GM23338 (cell line): Measurements from ENCODE around the gene SLC9A1. TPM values are rescaled to one million over a fixed set of nuclear protein-coding genes. Genes with fewer than 3 reads are reported as not detected.

Experiments used
- ATAC-seq: fragments of 200-7000 bp; cut with Tn5 transposase; 3 replicates; pipeline ENCODE4 v1.9.1; 2020
- DNase-seq: peaks from one replicate; pipeline ENCODE4 v3.0.0-alpha.2; 2015; ENCODE audit warnings: low spot score
- H2AFZ ChIP-seq: fragments of 200-600 bp; sonication (generic); 2 replicates; pipeline ENCODE4 v1.8.0; 2016; ENCODE audit warnings: antibody characterized with exemption, mild to moderate bottlenecking, moderate library complexity
- H3F3A ChIP-seq: fragments of 200-600 bp; sonication (generic); replicated peaks from 2 replicates; pipeline ENCODE4 v1.8.0; 2017; ENCODE audit warnings: antibody characterized with exemption, mixed run types, low read depth
- H3K27ac ChIP-seq: fragments of 200-600 bp; sonication (generic); 2 replicates; pipeline ENCODE4 v1.6.1; 2016; ENCODE audit warnings: low read depth
- H3K27me3 ChIP-seq: fragments of 200-600 bp; sonication (generic); 2 replicates; pipeline ENCODE4 v1.8.0; 2016; ENCODE audit warnings: mild to moderate bottlenecking, mixed run types, moderate library complexity; ENCODE audit not compliant: insufficient read depth
- H3K36me3 ChIP-seq: fragments of 200-600 bp; sonication (generic); 2 replicates; pipeline ENCODE4 v1.8.0; 2016; ENCODE audit warnings: mild to moderate bottlenecking; ENCODE audit not compliant: insufficient read depth
- H3K4me1 ChIP-seq: fragments of 200-600 bp; sonication (generic); 2 replicates; pipeline ENCODE4 v1.8.0; 2016; ENCODE audit warnings: mild to moderate bottlenecking, moderate library complexity; ENCODE audit not compliant: insufficient read depth
- H3K4me2 ChIP-seq: fragments of 200-600 bp; sonication (generic); 2 replicates; pipeline ENCODE4 v1.7.1; 2017; ENCODE audit warnings: mixed run types
- H3K4me3 ChIP-seq: fragments of 200-600 bp; sonication (generic); 2 replicates; pipeline ENCODE4 v1.6.1; 2016; ENCODE audit warnings: mixed run types
- H3K79me2 ChIP-seq: fragments of 200-600 bp; sonication (generic); replicated peaks from 2 replicates; pipeline ENCODE4 v1.8.0; 2017; ENCODE audit warnings: mild to moderate bottlenecking; ENCODE audit not compliant: insufficient read depth
- H3K9me2 ChIP-seq: fragments of 200-600 bp; sonication (generic); 2 replicates; pipeline ENCODE4 v1.8.0; 2017; ENCODE audit not compliant: insufficient read depth
- H4K20me1 ChIP-seq: fragments of 200-600 bp; sonication (generic); replicated peaks from 2 replicates; pipeline ENCODE4 v1.8.0; 2017; ENCODE audit warnings: mild to moderate bottlenecking; ENCODE audit not compliant: insufficient read depth
- H3K27ac Mint-ChIP-seq: 2 replicates; pipeline ENCODE4 v1.8.0; 2020; ENCODE audit warnings: inconsistent platforms, mild to moderate bottlenecking, moderate library complexity, mixed read lengths
- H3K27me3 Mint-ChIP-seq: 3 replicates; pipeline ENCODE4 v1.8.0; 2022; ENCODE audit warnings: low read depth, mild to moderate bottlenecking, moderate library complexity, mixed read lengths, inconsistent platforms; ENCODE audit not compliant: insufficient read depth, poor library complexity
- H3K36me3 Mint-ChIP-seq: 3 replicates; pipeline ENCODE4 v1.8.0; 2021; ENCODE audit warnings: low read depth, mild to moderate bottlenecking, inconsistent platforms, moderate library complexity, mixed read lengths
- H3K4me1 Mint-ChIP-seq: 3 replicates; pipeline ENCODE4 v1.8.0; 2020; ENCODE audit warnings: mild to moderate bottlenecking, inconsistent platforms, mixed read lengths
- H3K4me3 Mint-ChIP-seq: 3 replicates; pipeline ENCODE4 v1.8.0; 2021; ENCODE audit warnings: moderate library complexity, mild to moderate bottlenecking, inconsistent platforms, mixed read lengths
- H3K9me3 Mint-ChIP-seq: 3 replicates; pipeline ENCODE4 v1.8.0; 2020; ENCODE audit warnings: moderate library complexity, mild to moderate bottlenecking, inconsistent platforms, mixed read lengths
- CREB1 ChIP-seq: fragments of 250-450 bp; sonication (Bioruptor Pico); IDR thresholded peaks from 2 replicates; pipeline ENCODE4 v1.5.0; 2020; ENCODE audit warnings: low read depth, mild to moderate bottlenecking, moderate library complexity
- CTCF ChIP-seq, 2 experiments: fragments of 200-600 bp in 1 of 2; sonication (generic) in 1 of 2; conservative IDR thresholded peaks; 2 replicates each; pipeline versions ENCODE4 v1.5.1 to v1.6.1; 2016 to 2017; ENCODE audit warnings: antibody characterized with exemption in 2 of 2, low read depth in 2 of 2, mild to moderate bottlenecking in 2 of 2, moderate library complexity in 1 of 2
- ETS1 ChIP-seq: IDR thresholded peaks from 2 replicates; pipeline ENCODE4 v1.6.1; 2016; ENCODE audit warnings: antibody characterized with exemption
- EZH2 ChIP-seq: fragments of 200-600 bp; sonication (generic); IDR thresholded peaks from one replicate; pipeline ENCODE4 v1.8.0; 2017; ENCODE audit warnings: antibody characterized with exemption, mild to moderate bottlenecking, low read depth; ENCODE audit not compliant: unreplicated experiment
- EZH2phosphoT487 ChIP-seq: fragments of 200-600 bp; sonication (generic); IDR thresholded peaks from one replicate; pipeline ENCODE4 v1.8.1; 2018; ENCODE audit warnings: antibody characterized with exemption; ENCODE audit not compliant: unreplicated experiment
- JUNB ChIP-seq: IDR thresholded peaks from one replicate; pipeline ENCODE4 v1.6.1; 2016; ENCODE audit warnings: antibody characterized with exemption; ENCODE audit not compliant: unreplicated experiment
- NANOG ChIP-seq: IDR thresholded peaks from 2 replicates; pipeline ENCODE4 v1.6.1; 2016; ENCODE audit warnings: antibody characterized with exemption, borderline replicate concordance
- POLR2AphosphoS5 ChIP-seq: IDR thresholded peaks from 2 replicates; pipeline ENCODE4 v1.6.1; 2016; ENCODE audit warnings: antibody characterized with exemption, low read depth
- REST ChIP-seq: IDR thresholded peaks from one replicate; pipeline ENCODE4 v1.6.1; 2018; ENCODE audit warnings: antibody characterized with exemption; ENCODE audit not compliant: unreplicated experiment
- STAT1 ChIP-seq: IDR thresholded peaks from one replicate; pipeline ENCODE4 v1.6.1; 2016; ENCODE audit warnings: antibody characterized with exemption; ENCODE audit not compliant: unreplicated experiment
- ZNF331 ChIP-seq: fragments of 250-450 bp; sonication (Bioruptor Pico); IDR thresholded peaks from 2 replicates; pipeline ENCODE4 v1.5.0; 2020; ENCODE audit warnings: low read depth, mild to moderate bottlenecking, moderate library complexity
- ZNF462 ChIP-seq: fragments of 250-450 bp; sonication (Bioruptor Pico); IDR thresholded peaks from 2 replicates; pipeline ENCODE4 v1.5.0; 2020; ENCODE audit warnings: mild to moderate bottlenecking, moderate library complexity
- polyA plus RNA-seq: library from polyadenylated mRNA; unstranded; fragments of >200 nt; fragmentation: Nextera tagmentation; extraction: Ambion mirVana; gene quantifications from 2 replicates; pipeline ENCODE4 v1.2.1, GENCODE V29; 2016
- total RNA-seq: library from RNA; depleted of rRNA; stranded (reverse); fragments of >200 nt; shearing (Covaris generic); gene quantifications from 2 replicates; pipeline ENCODE4 v1.2.3, GENCODE V29; 2014

SLC9A1 gene
- total and polyA plus RNA-seq, 2 experiments from 2014 or later: 10.4 to 22.3 TPM

- TF ChIP-seq EZH2 (no peak), JUNB (no peak), CTCF (conservative IDR thresholded peaks at IDR 0.05; ENCODE audit: low read depth in 2 of 2) (no peak), ZNF331 (no peak), NANOG (no peak), STAT1 (no peak), POLR2AphosphoS5 (no peak), ZNF462 (no peak), ETS1 (no peak), REST (no peak), EZH2phosphoT487 (no peak), CREB1 (CRISPR knock-in tag) (no peak)
- Mint-ChIP-seq H3K9me3 (no peaks in the 10 kb centered on the region), H3K27me3 (peaks cover 10% of the 10 kb centered on the region), H3K36me3 (no peaks in the 10 kb centered on the region; the same call in 2 of the 3 replicates), H3K4me1 (peaks cover 67% of the 10 kb centered on the region), H3K27ac (no peak overlapping the region), H3K4me3 (no peak overlapping the region)
- DNase-seq (no peak), ATAC-seq (peak; percentile 56)
- Histone ChIP-seq H3K4me3 (no peak overlapping the region), H3K79me2 (peaks cover 66% of the 10 kb centered on the region), H3K27me3 (no peaks in the 10 kb centered on the region), H2AFZ (no peak overlapping the region), H3K9me2 (no peaks in the 10 kb centered on the region), H3K4me1 (peaks cover 45% of the 10 kb centered on the region), H3K27ac (peak overlapping the region; percentile 33; the same call in 1 of the 2 replicates), H4K20me1 (0 out of 2 replicates have a peak, but pooled peaks cover 2% of the 10 kb centered on the region), H3K4me2 (0 out of 2 replicates have a peak overlapping the region, but pooled peaks have one; percentile 42), H3F3A (no peaks in the 10 kb centered on the region), H3K36me3 (no peaks in the 10 kb centered on the region)
Measured at GRCh38 chr1:27142464-27142863, 12.5 kb downstream of the SLC9A1 start.
